ENCODE results near the gene AGBL4. TPM values are rescaled to one million over a fixed set of nuclear protein-coding genes. Genes with fewer than 3 reads are reported as not detected.

The AGBL4 gene
- total RNA-seq, 5 donors from 2014 or later (not counting 1 experiment from before 2014, with no cell fraction given): 0.58 TPM; not detected in 4

DNA sequence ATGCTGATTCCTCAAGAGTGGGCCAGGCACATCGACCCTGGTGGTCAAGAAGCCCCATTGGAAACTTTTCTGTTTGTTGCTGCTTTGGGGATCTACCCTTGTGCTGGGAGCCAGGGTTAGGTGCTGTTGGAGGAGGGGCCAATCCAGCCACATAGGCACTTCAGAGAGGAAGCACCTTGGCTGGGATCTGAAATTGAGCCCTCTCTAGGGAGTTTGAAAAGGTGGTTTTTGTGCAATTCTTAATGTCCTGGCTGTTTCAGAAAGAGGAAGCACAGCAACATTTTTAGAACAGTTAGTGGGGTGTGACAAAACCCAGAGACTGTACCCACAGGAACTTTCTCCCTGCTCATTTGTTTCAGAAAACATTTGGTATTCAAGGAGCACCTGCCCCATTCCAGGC lies 1229.9 kb downstream of the AGBL4 start:
- Mint-ChIP-seq H3K9me3 (peaks cover 0 to 6% (median 0%) of the 10 kb centered on the region in 3 donors), H3K4me3 (no peak overlapping the region), H3K27me3 (peaks cover 2 to 9% of the 10 kb centered on the region in 2 donors), H3K4me1 (peaks cover 0 to 3% (median 0%) of the 10 kb centered on the region in 3 donors), H3K36me3 (no peaks in the 10 kb centered on the region), H3K27ac (no peak overlapping the region)
- ChIA-PET CTCF (no interaction called here), POLR2A (no interaction called here)
- Histone ChIP-seq H3K4me3 (ENCODE audit: control insufficient read depth in 1 of 2, extremely low read depth in 1 of 2, low read length in 1 of 2) (no peak overlapping the region), H3K9me3 (no peaks in the 10 kb centered on the region), H3K4me1 (ENCODE audit: control insufficient read depth in 1 of 2, extremely low read depth in 1 of 2, insufficient read depth in 2 of 2, low read length in 2 of 2) (no peaks in the 10 kb centered on the region), H3K27ac (ENCODE audit: low read length) (no peak overlapping the region), H3K36me3 (ENCODE audit: control insufficient read depth in 2 of 2, extremely low read depth in 1 of 2, insufficient read depth in 1 of 2, low read length in 1 of 2) (no peaks in the 10 kb centered on the region), H3K27me3 (replicated peaks in 1 of 2; ENCODE audit: control insufficient read depth in 2 of 2, extremely low read depth in 1 of 2, insufficient read depth in 2 of 2, low read length in 1 of 2) (no peaks in the 10 kb centered on the region)
- DNase-seq (peak in 1 of 35 experiments; percentile 9), ATAC-seq (replicated peaks in 1 of 4) (no peak)
- WGBS (ENCODE audit: insufficient coverage): 0% methylated on average over 1 of the region's 1 CpG

DNA sequence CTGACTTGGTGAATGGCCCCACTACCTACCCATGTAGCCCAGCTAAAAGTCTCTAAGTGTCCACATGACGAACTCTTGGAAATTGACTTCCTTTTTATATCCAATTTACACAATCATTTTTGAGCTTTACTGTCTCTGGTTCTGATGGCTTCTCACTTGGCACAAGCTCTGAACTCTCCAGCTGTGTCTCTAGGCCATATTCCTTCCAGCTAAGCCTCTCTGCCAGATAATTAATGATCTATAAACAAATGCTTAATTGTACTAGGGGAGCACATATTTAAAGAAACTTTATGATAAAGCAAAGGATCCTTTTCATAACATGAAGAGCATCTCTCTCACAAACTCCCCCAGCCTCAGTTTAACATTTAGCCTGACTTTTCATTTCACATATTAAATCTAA lies 1230.8 kb downstream of the AGBL4 start:
- WGBS (ENCODE audit: insufficient coverage): no CpG with 5 or more reads among the region's 1 CpG
- no peak overlapping the region for H3K4me3 Mint-ChIP-seq
- no peak overlapping the region for H3K4me3 ChIP-seq (ENCODE audit: control insufficient read depth in 1 of 2, extremely low read depth in 1 of 2, low read length in 1 of 2)
- no peaks in the 10 kb centered on the region for H3K36me3 Mint-ChIP-seq
- peaks cover 0 to 6% (median 0%) of the 10 kb centered on the region in 3 donors for H3K9me3 Mint-ChIP-seq
- no peak overlapping the region for H3K27ac ChIP-seq (ENCODE audit: low read length)
- ChIA-PET POLR2A (no interaction called here), CTCF (no interaction called here)
- ATAC-seq (replicated peaks in 1 of 4) (no peak), DNase-seq (no peak)
- H3K27ac Mint-ChIP-seq: no peak overlapping the region
- H3K27me3 ChIP-seq (replicated peaks in 1 of 2; ENCODE audit: control insufficient read depth in 2 of 2, extremely low read depth in 1 of 2, insufficient read depth in 2 of 2, low read length in 1 of 2): no peaks in the 10 kb centered on the region
- H3K36me3 ChIP-seq (ENCODE audit: control insufficient read depth in 2 of 2, extremely low read depth in 1 of 2, insufficient read depth in 1 of 2, low read length in 1 of 2): no peaks in the 10 kb centered on the region
- peaks cover 0 to 3% (median 0%) of the 10 kb centered on the region in 3 donors for H3K4me1 Mint-ChIP-seq
- H3K9me3 ChIP-seq: no peaks in the 10 kb centered on the region
- H3K4me1 ChIP-seq (ENCODE audit: control insufficient read depth in 1 of 2, extremely low read depth in 1 of 2, insufficient read depth in 2 of 2, low read length in 2 of 2): no peaks in the 10 kb centered on the region
- H3K27me3 Mint-ChIP-seq: peaks cover 0 to 9% of the 10 kb centered on the region in 2 donors

DNA sequence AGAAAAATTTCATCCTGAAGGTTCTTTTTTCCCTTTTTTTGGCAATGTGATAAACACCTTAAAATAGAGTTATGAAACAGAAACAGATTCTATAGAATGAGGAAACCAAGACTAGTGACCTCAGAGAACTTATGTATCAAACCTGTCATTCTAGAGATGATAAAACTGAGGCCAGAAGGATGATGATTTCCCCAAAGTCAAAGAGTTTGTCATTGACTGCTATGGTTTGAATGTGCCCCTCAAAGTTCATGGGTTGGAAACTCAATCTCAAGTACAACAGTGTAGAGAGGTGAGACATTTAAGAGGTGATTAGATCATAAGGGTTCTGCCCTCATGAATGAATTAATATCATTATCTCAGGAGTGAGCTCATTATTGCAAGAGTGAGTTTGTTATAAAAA lies 1233.4 kb downstream of the AGBL4 start:
- Mint-ChIP-seq H3K36me3 (no peaks in the 10 kb centered on the region), H3K9me3 (peaks cover 0 to 6% (median 0%) of the 10 kb centered on the region in 3 donors), H3K4me3 (no peak overlapping the region), H3K4me1 (peaks cover 0 to 3% (median 0%) of the 10 kb centered on the region in 3 donors), H3K27ac (no peak overlapping the region), H3K27me3 (peaks cover 0 to 12% of the 10 kb centered on the region in 2 donors)
- DNase-seq (no peak), ATAC-seq (replicated peaks in 1 of 4) (no peak)
- Histone ChIP-seq H3K4me1 (ENCODE audit: control insufficient read depth in 1 of 2, extremely low read depth in 1 of 2, insufficient read depth in 2 of 2, low read length in 2 of 2) (no peaks in the 10 kb centered on the region), H3K27ac (ENCODE audit: low read length) (no peak overlapping the region), H3K27me3 (replicated peaks in 1 of 2; ENCODE audit: control insufficient read depth in 2 of 2, extremely low read depth in 1 of 2, insufficient read depth in 2 of 2, low read length in 1 of 2) (no peaks in the 10 kb centered on the region), H3K4me3 (ENCODE audit: control insufficient read depth in 1 of 2, extremely low read depth in 1 of 2, low read length in 1 of 2) (no peak overlapping the region), H3K9me3 (no peaks in the 10 kb centered on the region), H3K36me3 (ENCODE audit: control insufficient read depth in 2 of 2, extremely low read depth in 1 of 2, insufficient read depth in 1 of 2, low read length in 1 of 2) (no peaks in the 10 kb centered on the region)
- CTCF ChIA-PET: no interaction called here
- POLR2A ChIA-PET: no interaction called here

DNA sequence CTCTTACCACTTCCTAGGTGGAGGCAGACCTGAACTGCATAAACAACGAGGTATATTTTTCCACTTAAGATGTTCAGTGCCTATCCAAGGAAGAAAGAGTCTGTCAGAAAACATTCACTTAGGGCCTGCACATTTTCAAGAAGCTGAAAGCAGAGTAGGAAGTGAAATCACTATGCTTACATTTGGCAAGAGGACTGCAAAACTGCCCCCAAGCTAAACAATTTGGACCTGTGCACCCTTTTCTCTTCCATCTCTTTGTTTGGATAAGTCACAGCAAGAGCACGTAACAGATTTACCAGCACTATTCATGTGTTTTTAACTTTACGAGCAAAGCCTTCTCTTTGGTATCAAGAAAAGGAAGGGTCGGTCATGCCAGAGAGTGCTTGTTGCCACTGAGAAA lies 1233.9 kb downstream of the AGBL4 start:
- ChIA-PET POLR2A (no interaction called here), CTCF (no interaction called here)
- Mint-ChIP-seq H3K9me3 (peaks cover 0 to 6% (median 0%) of the 10 kb centered on the region in 3 donors), H3K4me3 (no peak overlapping the region), H3K36me3 (no peaks in the 10 kb centered on the region), H3K4me1 (peaks cover 0 to 3% (median 0%) of the 10 kb centered on the region in 3 donors), H3K27me3 (peaks cover 0 to 15% of the 10 kb centered on the region in 2 donors), H3K27ac (peak overlapping the region in 1 of 2 donors; percentile 21)
- H3K4me1 ChIP-seq (ENCODE audit: control insufficient read depth in 1 of 2, extremely low read depth in 1 of 2, insufficient read depth in 2 of 2, low read length in 2 of 2): no peaks in the 10 kb centered on the region
- 100% methylated on average over 1 of the region's 4 CpGs for WGBS (ENCODE audit: insufficient coverage)
- ATAC-seq (replicated peaks in 1 of 4) (no peak), DNase-seq (no peak)
- H3K27me3 ChIP-seq (replicated peaks in 1 of 2; ENCODE audit: control insufficient read depth in 2 of 2, extremely low read depth in 1 of 2, insufficient read depth in 2 of 2, low read length in 1 of 2): no peaks in the 10 kb centered on the region
- no peak overlapping the region for H3K27ac ChIP-seq (ENCODE audit: low read length)
- no peaks in the 10 kb centered on the region for H3K36me3 ChIP-seq (ENCODE audit: control insufficient read depth in 2 of 2, extremely low read depth in 1 of 2, insufficient read depth in 1 of 2, low read length in 1 of 2)
- H3K9me3 ChIP-seq: no peaks in the 10 kb centered on the region
- no peak overlapping the region for H3K4me3 ChIP-seq (ENCODE audit: control insufficient read depth in 1 of 2, extremely low read depth in 1 of 2, low read length in 1 of 2)

DNA sequence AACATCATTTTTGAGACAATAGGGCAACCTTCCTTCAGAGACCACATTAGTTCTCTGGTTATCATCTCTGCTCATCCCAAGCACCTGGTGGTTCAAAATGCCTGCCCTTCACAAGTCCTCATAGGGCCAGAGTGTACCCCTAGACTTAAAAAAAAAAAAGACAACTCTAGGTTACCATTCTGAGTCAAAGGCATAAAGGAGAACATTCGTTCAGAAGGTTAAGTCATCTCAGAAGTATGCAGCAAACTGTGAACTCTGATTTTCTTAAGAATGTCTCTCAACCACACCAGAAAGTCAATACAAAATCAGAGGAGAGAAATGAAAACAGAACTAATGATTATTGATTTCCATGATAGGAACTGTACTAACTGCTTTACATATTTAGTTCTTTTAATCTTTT lies 1237.9 kb downstream of the AGBL4 start:
- no peak for ATAC-seq (replicated peaks in 1 of 4)
- ChIA-PET POLR2A (no interaction called here), CTCF (no interaction called here)
- Mint-ChIP-seq H3K27ac (no peak overlapping the region), H3K4me1 (no peaks in the 10 kb centered on the region), H3K36me3 (no peaks in the 10 kb centered on the region), H3K4me3 (no peak overlapping the region), H3K9me3 (no peaks in the 10 kb centered on the region), H3K27me3 (peaks cover 0 to 15% of the 10 kb centered on the region in 2 donors)
- H3K4me1 ChIP-seq (ENCODE audit: control insufficient read depth in 1 of 2, extremely low read depth in 1 of 2, insufficient read depth in 2 of 2, low read length in 2 of 2): no peaks in the 10 kb centered on the region
- no CpG with 5 or more reads among the region's 1 CpG for WGBS (ENCODE audit: insufficient coverage)
- DNase-seq: no peak
- peaks cover 0 to 2% of the 10 kb centered on the region in 2 experiments for H3K27me3 ChIP-seq (replicated peaks in 1 of 2; ENCODE audit: control insufficient read depth in 2 of 2, extremely low read depth in 1 of 2, insufficient read depth in 2 of 2, low read length in 1 of 2)
- H3K9me3 ChIP-seq: no peaks in the 10 kb centered on the region
- H3K36me3 ChIP-seq (ENCODE audit: control insufficient read depth in 2 of 2, extremely low read depth in 1 of 2, insufficient read depth in 1 of 2, low read length in 1 of 2): no peaks in the 10 kb centered on the region
- no peak overlapping the region for H3K27ac ChIP-seq (ENCODE audit: low read length)
- H3K4me3 ChIP-seq (ENCODE audit: control insufficient read depth in 1 of 2, extremely low read depth in 1 of 2, low read length in 1 of 2): no peak overlapping the region

DNA sequence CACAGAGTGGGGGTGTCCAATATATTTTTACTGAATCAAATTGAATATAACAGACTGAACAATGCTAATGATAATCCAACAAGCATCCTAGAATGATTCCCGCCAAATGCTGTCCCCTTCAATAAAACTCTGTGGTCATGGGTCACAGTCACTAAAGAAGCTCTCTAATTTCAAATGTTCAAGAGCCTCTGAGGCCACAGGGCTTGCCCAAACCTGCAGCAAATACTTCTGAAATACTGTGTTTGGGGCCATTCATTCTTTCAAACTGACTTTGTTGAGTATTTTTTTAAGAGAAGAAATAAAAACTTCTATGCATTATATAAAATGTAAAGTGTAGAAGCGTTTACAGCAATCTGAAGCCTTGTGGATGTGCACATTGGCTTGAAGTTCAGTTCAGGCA lies 1239.5 kb downstream of the AGBL4 start:
- no peak for DNase-seq
- no peaks in the 10 kb centered on the region for H3K36me3 Mint-ChIP-seq
- H3K36me3 ChIP-seq (ENCODE audit: control insufficient read depth in 2 of 2, extremely low read depth in 1 of 2, insufficient read depth in 1 of 2, low read length in 1 of 2): no peaks in the 10 kb centered on the region

More for the DNA sequence above, 1239.5 kb downstream of the AGBL4 start:
- whole genome bisulfite sequencing (ENCODE audit: insufficient coverage): no CpG with 5 or more reads among the region's 2 CpGs
- CTCF ChIA-PET: no interaction called here
- Mint-ChIP-seq H3K9me3 (no peaks in the 10 kb centered on the region), H3K27ac (no peak overlapping the region), H3K4me1 (no peaks in the 10 kb centered on the region), H3K27me3 (peaks cover 0 to 12% of the 10 kb centered on the region in 2 donors), H3K4me3 (no peak overlapping the region)
- peaks cover 0 to 2% of the 10 kb centered on the region in 2 experiments for H3K27me3 ChIP-seq (replicated peaks in 1 of 2; ENCODE audit: control insufficient read depth in 2 of 2, extremely low read depth in 1 of 2, insufficient read depth in 2 of 2, low read length in 1 of 2)
- H3K27ac ChIP-seq (ENCODE audit: low read length): no peak overlapping the region
- H3K4me3 ChIP-seq (ENCODE audit: control insufficient read depth in 1 of 2, extremely low read depth in 1 of 2, low read length in 1 of 2): no peak overlapping the region
- POLR2A ChIA-PET: no interaction called here
- ATAC-seq (replicated peaks in 1 of 4): no peak
- H3K9me3 ChIP-seq: no peaks in the 10 kb centered on the region
- H3K4me1 ChIP-seq (ENCODE audit: control insufficient read depth in 1 of 2, extremely low read depth in 1 of 2, insufficient read depth in 2 of 2, low read length in 2 of 2): no peaks in the 10 kb centered on the region
